Fibroblast of lung (primary cell): ENCODE results near the gene DTX4. TPM values are rescaled to one million over a fixed set of nuclear protein-coding genes. Genes with fewer than 3 reads are reported as not detected.

Experiments used
- DNase-seq, 2 donors: peaks; one replicate each; pipeline versions ENCODE4 v3.0.0 to v3.0.0-alpha.2; 2010; ENCODE audit warnings: low read depth in 2 of 2
- H2AFZ ChIP-seq: 2 replicates; pipeline ENCODE4 v1.5.1; 2012; ENCODE audit warnings: low read length, control low read depth, inconsistent platforms
- H3K27ac ChIP-seq: 2 replicates; pipeline ENCODE4 v1.5.1; 2011; ENCODE audit warnings: low read length, control low read depth; ENCODE audit not compliant: insufficient read depth
- H3K27me3 ChIP-seq: 2 replicates; pipeline ENCODE4 v1.5.1; 2011; ENCODE audit warnings: mild to moderate bottlenecking, low read length; ENCODE audit not compliant: control insufficient read depth, insufficient read depth
- H3K36me3 ChIP-seq: 2 replicates; pipeline ENCODE4 v1.5.1; 2011; ENCODE audit warnings: low read length; ENCODE audit not compliant: control insufficient read depth, insufficient read depth
- H3K4me1 ChIP-seq: 2 replicates; pipeline ENCODE4 v1.5.1; 2011; ENCODE audit warnings: low read length; ENCODE audit not compliant: control insufficient read depth, insufficient read depth; ENCODE audit errors: extremely low read depth
- H3K4me2 ChIP-seq: 2 replicates; pipeline ENCODE4 v1.5.1; 2011; ENCODE audit warnings: low read length, control low read depth; ENCODE audit not compliant: insufficient read depth; ENCODE audit errors: extremely low read depth
- H3K4me3 ChIP-seq, 4 experiments: fragments of 200-600 bp in 1 of 4; sonication (generic) in 1 of 4; replicated peaks in 1 of 4; 2 replicates each; pipeline ENCODE4 v1.5.1; 2011 to 2016; ENCODE audit warnings: low read length in 4 of 4, low read depth in 3 of 4, mild to moderate bottlenecking in 3 of 4, control low read depth in 2 of 4, inconsistent platforms in 1 of 4, mixed read lengths in 1 of 4; ENCODE audit not compliant: insufficient read depth in 1 of 4; ENCODE audit errors: control extremely low read depth in 1 of 4
- H3K79me2 ChIP-seq: 2 replicates; pipeline ENCODE4 v1.5.1; 2012; ENCODE audit warnings: mild to moderate bottlenecking, low read length, inconsistent platforms; ENCODE audit not compliant: control insufficient read depth, insufficient read depth
- H3K9ac ChIP-seq: 2 replicates; pipeline ENCODE4 v1.5.1; 2011; ENCODE audit warnings: mild to moderate bottlenecking, low read length, control low read depth; ENCODE audit not compliant: insufficient read depth
- H3K9me3 ChIP-seq: 2 replicates; pipeline ENCODE4 v1.5.1; 2012; ENCODE audit warnings: low read depth, low read length; ENCODE audit not compliant: control insufficient read depth, insufficient read depth
- H4K20me1 ChIP-seq: 2 replicates; pipeline ENCODE4 v1.5.1; 2011; ENCODE audit warnings: low read length; ENCODE audit not compliant: control insufficient read depth, insufficient read depth; ENCODE audit errors: extremely low read depth
- CTCF ChIP-seq, 2 donors: IDR thresholded peaks in 1 of 2; conservative IDR thresholded peaks in 1 of 2; 1 replicate in 1 of 2; 2 replicates in 1 of 2; pipeline ENCODE4 v1.5.1; 2011 to 2012; ENCODE audit warnings: low read length in 2 of 2, control low read depth in 1 of 2, inconsistent platforms in 1 of 2, low read depth in 1 of 2, mild to moderate bottlenecking in 1 of 2
- EZH2 ChIP-seq: IDR thresholded peaks from 2 replicates; pipeline ENCODE4 v1.5.1; 2012; ENCODE audit warnings: low read length, control low read depth, mild to moderate bottlenecking; ENCODE audit errors: missing control alignments
- polyA plus RNA-seq, 2 donors: library from polyadenylated mRNA; depleted of rRNA in 1 of 2; stranded (reverse) in 1 of 2; unstranded in 1 of 2; fragments of >200 nt; gene quantifications; 2 replicates each; pipeline ENCODE4 v1.2.1, GENCODE V29; 2011 to 2012; ENCODE audit warnings: missing spikeins in 1 of 2
- total RNA-seq: library from RNA; depleted of rRNA; stranded (reverse); fragments of >200 nt; gene quantifications from 2 replicates; pipeline ENCODE4 v1.2.1, GENCODE V29; 2014

Gene DTX4
- total and polyA plus RNA-seq, 2 donors (not counting 1 experiment from before 2014, with no cell fraction given) = 1.2 to 4.8 TPM

- no peak overlapping the region for H2AFZ ChIP-seq
- H3K4me1 ChIP-seq = peaks cover 21% of the 10 kb centered on the region
- no peak overlapping the region for H3K27ac ChIP-seq
- no peaks in the 10 kb centered on the region for H3K9me3 ChIP-seq
- no peak overlapping the region for H3K4me2 ChIP-seq
- no peak for DNase-seq
- H3K27me3 ChIP-seq = no peaks in the 10 kb centered on the region
- no peaks in the 10 kb centered on the region for H3K79me2 ChIP-seq
- H3K9ac ChIP-seq = no peak overlapping the region
- no peaks in the 10 kb centered on the region for H4K20me1 ChIP-seq
- no peak overlapping the region for H3K4me3 ChIP-seq
- no peak for TF ChIP-seq EZH2
- no peak for TF ChIP-seq CTCF (conservative IDR thresholded peaks at IDR 0.05 in 1 of 2, IDR thresholded peaks at IDR 0.05 in 1 of 2; ENCODE audit: low read depth in 1 of 2, low read length in 2 of 2)
- H3K36me3 ChIP-seq = no peaks in the 10 kb centered on the region
These were observed 47.9 kb downstream of the DTX4 start for GRCh38 chr11:59219836-59220235.

GRCh38 chr11:59221441-59221840 is 49.5 kb downstream of the DTX4 start:
- H4K20me1 ChIP-seq = no peaks in the 10 kb centered on the region
- H3K27ac ChIP-seq = peak overlapping the region; percentile 3
- no peaks in the 10 kb centered on the region for H3K36me3 ChIP-seq
- H3K9ac ChIP-seq = no peak overlapping the region
- peaks cover 21% of the 10 kb centered on the region for H3K4me1 ChIP-seq
- H3K4me2 ChIP-seq = peak overlapping the region; percentile 4
- no peak overlapping the region for H3K4me3 ChIP-seq
- peak; percentile 25 to 31 for TF ChIP-seq CTCF (conservative IDR thresholded peaks at IDR 0.05 in 1 of 2, IDR thresholded peaks at IDR 0.05 in 1 of 2; ENCODE audit: low read depth in 1 of 2, low read length in 2 of 2)
- TF ChIP-seq EZH2 = no peak
- DNase-seq = peak; percentile 25 to 91
- H3K9me3 ChIP-seq = no peaks in the 10 kb centered on the region
- no peaks in the 10 kb centered on the region for H3K27me3 ChIP-seq
- no peak overlapping the region for H2AFZ ChIP-seq
- H3K79me2 ChIP-seq = no peaks in the 10 kb centered on the region

GRCh38 chr11:59222464-59223060 is 50.6 kb downstream of the DTX4 start:
- Histone ChIP-seq H3K79me2 (no peaks in the 10 kb centered on the region), H4K20me1 (no peaks in the 10 kb centered on the region), H3K4me2 (no peak overlapping the region), H3K36me3 (no peaks in the 10 kb centered on the region), H3K9me3 (no peaks in the 10 kb centered on the region), H3K4me1 (peaks cover 17% of the 10 kb centered on the region), H3K27ac (no peak overlapping the region), H3K9ac (no peak overlapping the region), H3K27me3 (no peaks in the 10 kb centered on the region), H3K4me3 (no peak overlapping the region), H2AFZ (no peak overlapping the region)
- no peak for DNase-seq
- TF ChIP-seq EZH2 (no peak), CTCF (conservative IDR thresholded peaks at IDR 0.05 in 1 of 2, IDR thresholded peaks at IDR 0.05 in 1 of 2; ENCODE audit: low read depth in 1 of 2, low read length in 2 of 2) (no peak)
